Esophagus (tissue), 2 donors: ENCODE measurements around the gene TRAF6. TPM values are rescaled to one million over a fixed set of nuclear protein-coding genes. Genes with fewer than 3 reads are reported as not detected.
"Not testable (repeated sequence)": the region's sequence is repeated elsewhere in the genome, so short reads cannot be mapped to it uniquely, and the experiment has no call there.

Experiments
- H3K27ac ChIP-seq, 2 donors: one replicate each; pipeline ENCODE4 v1.5.1; 2013; ENCODE audit warnings: low read depth in 2 of 2, mild to moderate bottlenecking in 2 of 2, inconsistent platforms in 1 of 2, low read length in 1 of 2, moderate library complexity in 1 of 2
- H3K27me3 ChIP-seq, 2 donors: one replicate each; pipeline ENCODE4 v1.6.1; 2013; ENCODE audit warnings: low read length in 2 of 2, control low read depth in 1 of 2, mild to moderate bottlenecking in 1 of 2; ENCODE audit not compliant: insufficient read depth in 2 of 2, control insufficient read depth in 1 of 2
- H3K36me3 ChIP-seq, 2 donors: one replicate each; pipeline ENCODE4 v1.6.1; 2013; ENCODE audit warnings: low read length in 1 of 2; ENCODE audit not compliant: control insufficient read depth in 2 of 2, insufficient read depth in 2 of 2
- H3K4me1 ChIP-seq, 2 donors: one replicate each; pipeline ENCODE4 v1.6.1; 2013; ENCODE audit warnings: low read length in 1 of 2; ENCODE audit not compliant: control insufficient read depth in 2 of 2, insufficient read depth in 2 of 2
- H3K4me3 ChIP-seq, 2 donors: one replicate each; pipeline ENCODE4 v1.5.1; 2013; ENCODE audit warnings: low read length in 2 of 2, mild to moderate bottlenecking in 2 of 2, low read depth in 1 of 2, moderate library complexity in 1 of 2
- H3K9me3 ChIP-seq, 2 donors: one replicate each; pipeline ENCODE4 v1.6.1; 2013; ENCODE audit warnings: mild to moderate bottlenecking in 2 of 2, low read depth in 1 of 2, low read length in 1 of 2, moderate library complexity in 1 of 2; ENCODE audit not compliant: control insufficient read depth in 2 of 2, insufficient read depth in 1 of 2
- WGBS, 2 donors: extraction: QIAGEN DNeasy Blood & Tissue Kit; methylation state at CpG; one replicate each; pipeline ENCODE4 v1.1.7; 2013; 5-methylcytosine and 5-hydroxymethylcytosine counted together
- polyA plus RNA-seq, 2 donors: library from polyadenylated mRNA; stranded (reverse); fragments of 200-250 nt; gene quantifications; one replicate each; pipeline ENCODE4 v1.2.3, GENCODE V29; 2013
- donor health status: healthy with polysubstance abuse.
- donor health status: Bipolar disorder and iron deficiency.

The TRAF6 gene, protein sequence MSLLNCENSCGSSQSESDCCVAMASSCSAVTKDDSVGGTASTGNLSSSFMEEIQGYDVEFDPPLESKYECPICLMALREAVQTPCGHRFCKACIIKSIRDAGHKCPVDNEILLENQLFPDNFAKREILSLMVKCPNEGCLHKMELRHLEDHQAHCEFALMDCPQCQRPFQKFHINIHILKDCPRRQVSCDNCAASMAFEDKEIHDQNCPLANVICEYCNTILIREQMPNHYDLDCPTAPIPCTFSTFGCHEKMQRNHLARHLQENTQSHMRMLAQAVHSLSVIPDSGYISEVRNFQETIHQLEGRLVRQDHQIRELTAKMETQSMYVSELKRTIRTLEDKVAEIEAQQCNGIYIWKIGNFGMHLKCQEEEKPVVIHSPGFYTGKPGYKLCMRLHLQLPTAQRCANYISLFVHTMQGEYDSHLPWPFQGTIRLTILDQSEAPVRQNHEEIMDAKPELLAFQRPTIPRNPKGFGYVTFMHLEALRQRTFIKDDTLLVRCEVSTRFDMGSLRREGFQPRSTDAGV
- 1 to 10 TPM; 1.9 to 3.7 TPM for polyA plus RNA-seq

DNA sequence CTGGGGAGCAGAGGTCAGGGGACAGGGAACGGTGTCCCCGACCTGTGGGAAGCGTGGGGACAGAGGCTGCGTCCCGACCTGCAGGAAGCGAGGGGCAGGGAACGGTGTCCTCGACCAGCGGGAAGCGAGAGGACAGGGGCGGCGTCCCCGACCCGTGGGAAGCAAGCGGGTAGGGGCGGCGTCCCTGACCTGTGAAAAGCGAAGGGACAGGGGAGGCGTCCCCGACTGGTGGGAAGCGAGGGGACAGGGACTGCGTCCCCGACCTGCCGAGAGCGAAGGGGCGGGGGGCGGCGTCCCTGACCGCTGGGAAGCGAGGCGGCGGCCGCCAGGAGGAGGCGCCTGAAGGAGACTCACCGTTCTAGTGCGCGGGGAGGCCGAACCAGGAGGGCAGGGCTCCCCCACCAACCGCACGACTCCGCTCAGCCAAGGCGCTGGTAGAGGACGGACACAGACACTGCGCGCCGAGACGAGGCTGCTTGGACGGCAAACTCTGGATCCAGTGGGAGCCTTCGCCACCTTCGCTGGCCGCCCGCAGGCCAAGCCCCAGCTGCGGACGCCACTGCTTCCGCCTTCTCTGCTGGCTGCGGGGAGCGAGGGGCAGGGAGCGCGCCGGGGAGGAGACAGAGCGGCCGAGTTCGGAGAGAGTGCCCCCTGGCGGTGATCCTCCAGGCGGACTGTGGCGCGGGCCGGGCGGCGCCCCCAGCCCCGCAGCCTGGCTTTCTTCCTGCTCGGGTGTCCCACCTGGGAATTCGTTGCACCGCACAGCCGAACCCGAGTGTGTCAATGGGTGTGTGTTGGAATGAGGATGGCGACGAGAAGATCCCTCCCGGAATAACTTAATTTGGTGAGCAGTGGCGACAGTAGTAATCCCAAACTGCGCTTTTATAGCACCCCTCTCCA is at the start of gene TRAF6:
TSS of gene TRAF6 (minus strand) at position 579 of the 900 bp plus-strand sequence. CDS start 8,757 bp downstream, outside the sequence.
- H3K27me3 ChIP-seq = no peaks in the 10 kb centered on the region
- peak within 1 kb of the TSS; percentile 87 to 93 for H3K27ac ChIP-seq
- 1% methylated on average over 78 to 81 of the region's 81 CpGs for WGBS, 2 donors
- no peaks in the 10 kb centered on the region for H3K4me1 ChIP-seq
- H3K36me3 ChIP-seq = no peaks in the 10 kb centered on the region
- H3K4me3 ChIP-seq = peak within 1 kb of the TSS; percentile 73 to 99
- H3K9me3 ChIP-seq = peaks cover 0 to 2% of the 10 kb centered on the region in 2 donors

DNA sequence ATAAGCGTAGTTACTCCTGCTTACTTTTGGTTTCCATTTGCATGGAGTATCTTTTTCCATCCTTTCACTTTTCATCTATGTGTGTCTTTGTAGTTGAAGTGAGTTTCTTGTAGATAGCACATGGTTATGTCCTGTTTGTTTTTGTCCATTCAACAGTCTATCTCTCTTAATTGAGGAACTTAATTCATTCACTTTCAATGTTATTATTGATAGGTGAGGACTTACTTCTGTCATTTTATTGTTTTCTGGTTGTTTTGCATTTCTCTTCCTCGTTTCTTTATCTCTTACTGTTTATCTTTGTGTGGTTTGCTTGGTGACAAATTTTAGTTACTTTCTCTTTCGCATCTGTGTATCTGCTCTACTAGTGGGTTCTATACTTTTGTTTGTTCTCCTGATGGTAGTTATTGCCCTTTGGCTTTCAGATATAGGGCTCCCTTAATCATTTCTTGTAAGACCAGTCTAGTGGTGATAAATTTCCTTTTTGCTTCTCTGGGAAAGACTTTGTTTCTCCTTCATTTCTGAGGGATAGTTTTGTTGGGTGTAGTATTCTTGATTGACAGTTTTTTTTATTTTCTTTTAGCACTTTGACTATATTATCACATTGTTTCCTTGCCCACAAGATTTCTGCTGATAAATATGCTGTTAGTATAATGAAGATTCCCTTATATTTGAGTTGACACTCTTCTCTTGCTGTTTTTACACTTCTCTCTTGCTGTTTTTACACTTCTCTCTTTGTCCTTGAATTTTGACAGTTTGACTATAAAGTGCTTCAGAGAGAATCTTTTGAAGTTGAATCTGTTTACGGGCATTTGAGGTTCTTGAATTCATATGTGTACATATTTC is 48.7 kb upstream of the TRAF6 start:
- Histone ChIP-seq H3K9me3 (no peaks in the 10 kb centered on the region), H3K4me3 (no peak overlapping the region), H3K36me3 (no peaks in the 10 kb centered on the region), H3K27me3 (no peaks in the 10 kb centered on the region), H3K27ac (no peak overlapping the region), H3K4me1 (no peaks in the 10 kb centered on the region)
- 60 to 65% methylated on average over 4 of the region's 4 CpGs for WGBS, 2 donors

DNA sequence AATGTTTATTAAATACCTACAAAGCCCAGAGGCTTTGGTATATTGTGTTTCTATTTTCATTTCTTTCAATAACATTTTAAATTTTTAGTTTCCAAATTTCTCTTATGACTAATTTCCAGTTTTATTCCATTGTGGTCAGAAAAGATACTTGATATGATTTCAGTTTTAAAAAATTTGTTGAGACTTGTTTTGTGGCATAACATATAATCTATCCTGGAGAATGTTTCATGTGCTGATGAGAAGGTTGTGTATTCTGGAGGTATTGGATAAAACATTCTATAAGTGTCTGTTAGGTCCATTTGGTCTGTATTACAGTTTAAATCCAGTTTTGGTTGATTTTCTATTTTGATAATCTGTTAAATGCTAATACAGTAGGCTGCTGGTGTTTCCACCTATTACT is 47.9 kb upstream of the TRAF6 start:
- Histone ChIP-seq H3K36me3 (no peaks in the 10 kb centered on the region), H3K27me3 (no peaks in the 10 kb centered on the region), H3K4me1 (no peaks in the 10 kb centered on the region), H3K9me3 (no peaks in the 10 kb centered on the region), H3K27ac (no peak overlapping the region), H3K4me3 (no peak overlapping the region)

DNA sequence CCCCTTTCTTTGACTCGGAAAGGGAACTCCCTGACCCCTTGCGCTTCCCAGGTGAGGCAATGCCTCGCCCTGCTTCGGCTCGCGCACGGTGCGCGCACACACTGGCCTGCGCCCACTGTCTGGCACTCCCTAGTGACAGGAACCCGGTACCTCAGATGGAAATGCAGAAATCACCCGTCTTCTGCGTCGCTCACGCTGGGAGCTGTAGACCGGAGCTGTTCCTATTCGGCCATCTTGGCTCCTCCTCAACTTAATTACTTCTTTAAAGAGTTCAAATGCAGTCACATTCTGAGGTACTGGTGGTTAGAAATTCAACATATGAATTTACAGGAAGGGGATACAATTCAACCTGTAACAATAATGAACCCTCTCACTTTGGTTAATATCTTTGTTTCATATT is 47.3 kb upstream of the TRAF6 start:
- not testable (repeated sequence) for H3K4me3 ChIP-seq, H3K36me3 ChIP-seq, H3K27me3 ChIP-seq, H3K27ac ChIP-seq, H3K9me3 ChIP-seq, H3K4me1 ChIP-seq
- 91 to 98% methylated on average over 14 to 15 of the region's 17 CpGs for WGBS, 2 donors

DNA sequence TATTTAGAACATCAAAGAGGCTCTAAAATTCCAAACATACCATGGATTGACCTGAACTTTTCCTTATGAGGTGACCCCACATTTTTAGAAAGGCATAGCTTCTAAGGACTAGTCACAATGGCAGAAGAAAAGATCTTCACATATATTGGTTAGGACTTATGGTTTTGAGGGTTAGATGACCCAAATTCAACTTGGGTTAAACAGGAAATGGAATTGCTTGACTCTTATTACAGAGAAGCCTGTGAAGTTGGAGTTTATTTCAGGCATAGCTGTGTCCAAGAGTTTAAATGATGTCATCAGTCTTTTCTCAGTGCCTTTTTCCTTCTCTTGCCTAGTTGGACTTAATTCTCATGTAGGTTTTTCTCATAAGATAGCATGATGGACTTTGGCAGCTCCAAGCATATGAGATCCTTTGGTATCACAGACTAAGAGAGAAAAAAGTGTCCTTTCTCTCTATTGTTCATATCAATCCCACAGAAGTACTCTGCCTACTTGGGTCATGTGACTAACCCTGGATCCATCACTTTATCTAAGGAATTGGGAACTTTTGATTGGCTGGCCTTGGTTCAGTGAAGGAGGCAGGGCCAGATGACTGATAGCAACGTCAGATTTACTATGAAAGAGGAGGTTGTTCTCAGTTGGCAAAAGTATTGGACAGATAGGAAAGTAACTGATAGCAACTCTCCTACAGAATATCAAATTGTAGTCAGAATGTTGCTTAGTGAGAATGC is 40.5 kb upstream of the TRAF6 start:
- H3K4me1 ChIP-seq = no peaks in the 10 kb centered on the region
- no peaks in the 10 kb centered on the region for H3K27me3 ChIP-seq
- no peak overlapping the region for H3K4me3 ChIP-seq
- H3K36me3 ChIP-seq = no peaks in the 10 kb centered on the region
- H3K9me3 ChIP-seq = no peaks in the 10 kb centered on the region
- no peak overlapping the region for H3K27ac ChIP-seq
- 36 to 48% methylated on average over 1 of the region's 1 CpG for WGBS, 2 donors

DNA sequence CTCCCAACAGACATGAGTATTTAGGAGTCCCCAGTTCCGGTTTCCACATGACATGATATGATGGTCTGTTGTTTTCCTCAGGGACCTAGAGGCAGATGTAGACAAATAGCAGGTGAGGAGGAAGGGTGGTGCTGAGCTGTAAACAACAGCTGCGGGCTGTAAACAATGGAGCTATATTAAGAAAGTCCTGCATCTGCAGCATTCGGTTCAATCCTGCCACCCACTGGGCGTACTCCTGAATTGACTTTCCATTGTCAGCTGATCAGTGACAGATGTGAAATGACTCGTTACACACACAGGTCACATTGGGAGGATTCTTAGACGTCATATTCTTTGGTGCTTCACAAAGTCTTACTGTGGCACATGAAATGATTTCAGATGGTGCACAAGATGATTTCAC is 30.9 kb upstream of the TRAF6 start:
- Histone ChIP-seq H3K4me3 (no peak overlapping the region), H3K36me3 (no peaks in the 10 kb centered on the region), H3K27ac (no peak overlapping the region), H3K4me1 (no peaks in the 10 kb centered on the region), H3K9me3 (no peaks in the 10 kb centered on the region), H3K27me3 (no peaks in the 10 kb centered on the region)
- 22 to 36% methylated on average over 6 of the region's 6 CpGs for WGBS, 2 donors

DNA sequence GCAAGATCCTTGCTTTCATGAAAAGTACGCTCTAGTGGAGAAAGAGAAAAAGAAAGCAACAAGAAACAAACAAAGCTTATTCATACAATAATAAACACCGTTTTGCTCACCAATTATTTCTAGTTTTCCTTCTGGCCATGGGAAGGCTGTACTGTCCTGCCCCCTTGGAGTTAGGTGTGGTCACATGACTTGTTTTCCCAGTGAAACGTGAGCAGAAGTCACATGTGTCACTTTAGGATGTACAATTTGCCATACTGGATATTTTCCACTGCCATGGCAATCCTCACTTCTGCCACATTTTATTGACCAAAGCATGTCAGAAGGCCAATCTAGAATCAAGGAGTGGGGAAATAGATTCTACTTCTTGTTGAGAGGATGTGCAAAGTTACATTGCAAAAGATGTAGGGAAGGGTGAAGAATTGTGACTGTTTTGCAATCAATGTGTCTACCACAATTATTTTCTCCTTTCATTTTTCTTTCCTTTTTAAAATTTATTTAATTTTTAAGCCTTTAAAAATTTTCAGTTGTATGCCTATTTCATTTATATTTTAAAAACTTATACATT is 24.3 kb upstream of the TRAF6 start:
- Histone ChIP-seq H3K4me1 (no peaks in the 10 kb centered on the region), H3K9me3 (no peaks in the 10 kb centered on the region)
- WGBS, 2 donors = 70 to 72% methylated on average over 3 of the region's 3 CpGs

DNA sequence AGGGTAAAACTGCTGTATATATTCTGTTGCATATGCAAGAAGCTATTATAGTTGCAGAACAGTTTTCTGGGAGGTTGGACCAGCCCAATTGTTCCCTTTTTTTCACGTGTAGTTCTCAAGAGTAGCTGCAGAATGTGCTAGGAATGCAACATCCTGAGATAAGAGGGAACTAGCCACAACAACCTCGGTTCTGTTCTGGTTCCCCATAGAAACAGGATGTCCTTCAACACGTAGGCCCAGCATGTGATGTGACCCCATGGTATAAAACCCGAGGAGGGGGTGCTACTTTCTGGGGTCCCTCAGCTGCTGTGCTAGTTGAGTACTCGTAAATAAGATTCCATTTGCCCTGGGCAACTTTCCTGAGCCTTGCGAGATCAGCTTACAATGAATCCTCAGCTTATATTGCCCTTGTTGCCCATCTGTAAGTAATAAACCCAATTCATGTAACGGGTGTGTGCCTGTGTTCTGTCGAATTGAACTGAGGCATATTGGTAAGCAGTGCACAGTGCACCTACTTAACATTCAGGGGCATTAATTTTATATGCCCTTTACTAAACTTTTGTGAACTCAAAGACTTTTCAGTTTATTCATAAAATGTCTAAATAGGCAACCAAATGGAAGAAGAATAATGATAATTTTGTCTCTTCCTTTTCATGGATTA is 23.0 kb upstream of the TRAF6 start:
- WGBS, 2 donors = 59 to 65% methylated on average over 8 of the region's 8 CpGs
- Histone ChIP-seq H3K27ac (no peak overlapping the region), H3K4me1 (no peaks in the 10 kb centered on the region), H3K36me3 (no peaks in the 10 kb centered on the region), H3K4me3 (no peak overlapping the region), H3K27me3 (no peaks in the 10 kb centered on the region), H3K9me3 (no peaks in the 10 kb centered on the region)

More for the DNA sequence above, 24.3 kb upstream of the TRAF6 start:
- Histone ChIP-seq H3K27ac (no peak overlapping the region), H3K4me3 (no peak overlapping the region), H3K27me3 (no peaks in the 10 kb centered on the region), H3K36me3 (no peaks in the 10 kb centered on the region)
